Liver (tissue), 3 donors: ENCODE data around the gene RHOD.

ENCODE experiments used
- EGR1 ChIP-seq, 2 donors: IDR thresholded peaks; 2 replicates each; pipeline ENCODE4 v1.6.1; 2016 to 2018; ENCODE audit warnings: antibody characterized with exemption in 2 of 2, low read depth in 2 of 2
- HNF4A ChIP-seq, 2 donors: conservative IDR thresholded peaks; 2 replicates each; pipeline ENCODE4 v1.6.1; 2016; ENCODE audit warnings: antibody characterized with exemption in 2 of 2, mild to moderate bottlenecking in 2 of 2
- JUND ChIP-seq, 2 donors: IDR thresholded peaks; 2 replicates each; pipeline ENCODE4 v1.6.1; 2016; ENCODE audit warnings: antibody characterized with exemption in 2 of 2
- RAD21 ChIP-seq, 2 donors: IDR thresholded peaks; 2 replicates each; pipeline ENCODE4 v1.6.1; 2016; ENCODE audit warnings: antibody characterized with exemption in 2 of 2, mild to moderate bottlenecking in 2 of 2
- SP1 ChIP-seq: IDR thresholded peaks from 2 replicates; pipeline ENCODE4 v1.6.1; 2018; ENCODE audit warnings: antibody characterized with exemption, mild to moderate bottlenecking
- TAF1 ChIP-seq: conservative IDR thresholded peaks from 2 replicates; pipeline ENCODE4 v1.6.1; 2016; ENCODE audit warnings: antibody characterized with exemption, mild to moderate bottlenecking
- YY1 ChIP-seq: IDR thresholded peaks from 2 replicates; pipeline ENCODE4 v1.6.1; 2016; ENCODE audit warnings: antibody characterized with exemption, mild to moderate bottlenecking
- TF ChIP-seq, protein P1 (sequence below): fragments of 150-350 bp; IDR thresholded peaks from 2 replicates; pipeline ENCODE4 v1.5.1; 2017; ENCODE audit warnings: improper control_type of control experiment, low read depth, low read length; ENCODE audit not compliant: missing input control
- TF ChIP-seq, protein P2 (sequence below): IDR thresholded peaks from 2 replicates; pipeline ENCODE4 v1.6.1; 2016; ENCODE audit warnings: antibody characterized with exemption
- TF ChIP-seq, protein P3 (sequence below): IDR thresholded peaks from 2 replicates; pipeline ENCODE4 v1.6.1; 2016; ENCODE audit warnings: antibody characterized with exemption, mild to moderate bottlenecking
- TF ChIP-seq, protein P4 (sequence below): IDR thresholded peaks from 2 replicates; pipeline ENCODE4 v1.6.1; 2016; ENCODE audit warnings: antibody characterized with exemption
- donor health status: healthy.
- donor health status: healthy.

DNA sequence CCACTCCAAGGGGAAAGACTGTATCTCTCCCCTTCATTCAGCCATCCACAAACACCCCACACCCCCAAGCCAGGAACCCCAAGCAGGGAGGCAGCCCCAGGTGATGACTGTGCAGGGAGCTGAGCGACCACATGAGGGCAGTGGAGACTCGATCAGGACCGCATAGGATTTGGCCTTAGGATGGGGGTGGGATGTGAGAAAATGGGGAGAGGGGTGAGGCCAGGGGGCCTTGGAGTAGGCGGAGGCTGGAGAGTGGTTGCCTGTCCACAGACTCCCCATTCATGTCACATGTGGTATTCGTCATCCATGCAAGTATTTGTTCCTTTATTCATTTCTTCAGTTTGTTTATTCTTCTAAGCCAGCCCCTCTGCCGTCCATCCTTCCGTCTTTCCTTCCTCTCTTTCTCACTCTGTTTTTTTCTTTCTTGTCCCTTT lies 2.7 kb upstream of the RHOD start:
- TF ChIP-seq, protein P1, sequence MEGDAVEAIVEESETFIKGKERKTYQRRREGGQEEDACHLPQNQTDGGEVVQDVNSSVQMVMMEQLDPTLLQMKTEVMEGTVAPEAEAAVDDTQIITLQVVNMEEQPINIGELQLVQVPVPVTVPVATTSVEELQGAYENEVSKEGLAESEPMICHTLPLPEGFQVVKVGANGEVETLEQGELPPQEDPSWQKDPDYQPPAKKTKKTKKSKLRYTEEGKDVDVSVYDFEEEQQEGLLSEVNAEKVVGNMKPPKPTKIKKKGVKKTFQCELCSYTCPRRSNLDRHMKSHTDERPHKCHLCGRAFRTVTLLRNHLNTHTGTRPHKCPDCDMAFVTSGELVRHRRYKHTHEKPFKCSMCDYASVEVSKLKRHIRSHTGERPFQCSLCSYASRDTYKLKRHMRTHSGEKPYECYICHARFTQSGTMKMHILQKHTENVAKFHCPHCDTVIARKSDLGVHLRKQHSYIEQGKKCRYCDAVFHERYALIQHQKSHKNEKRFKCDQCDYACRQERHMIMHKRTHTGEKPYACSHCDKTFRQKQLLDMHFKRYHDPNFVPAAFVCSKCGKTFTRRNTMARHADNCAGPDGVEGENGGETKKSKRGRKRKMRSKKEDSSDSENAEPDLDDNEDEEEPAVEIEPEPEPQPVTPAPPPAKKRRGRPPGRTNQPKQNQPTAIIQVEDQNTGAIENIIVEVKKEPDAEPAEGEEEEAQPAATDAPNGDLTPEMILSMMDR, result peak; percentile 66
- TF ChIP-seq, protein P2, sequence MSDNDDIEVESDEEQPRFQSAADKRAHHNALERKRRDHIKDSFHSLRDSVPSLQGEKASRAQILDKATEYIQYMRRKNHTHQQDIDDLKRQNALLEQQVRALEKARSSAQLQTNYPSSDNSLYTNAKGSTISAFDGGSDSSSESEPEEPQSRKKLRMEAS, result no peak
- TF ChIP-seq, protein P3, sequence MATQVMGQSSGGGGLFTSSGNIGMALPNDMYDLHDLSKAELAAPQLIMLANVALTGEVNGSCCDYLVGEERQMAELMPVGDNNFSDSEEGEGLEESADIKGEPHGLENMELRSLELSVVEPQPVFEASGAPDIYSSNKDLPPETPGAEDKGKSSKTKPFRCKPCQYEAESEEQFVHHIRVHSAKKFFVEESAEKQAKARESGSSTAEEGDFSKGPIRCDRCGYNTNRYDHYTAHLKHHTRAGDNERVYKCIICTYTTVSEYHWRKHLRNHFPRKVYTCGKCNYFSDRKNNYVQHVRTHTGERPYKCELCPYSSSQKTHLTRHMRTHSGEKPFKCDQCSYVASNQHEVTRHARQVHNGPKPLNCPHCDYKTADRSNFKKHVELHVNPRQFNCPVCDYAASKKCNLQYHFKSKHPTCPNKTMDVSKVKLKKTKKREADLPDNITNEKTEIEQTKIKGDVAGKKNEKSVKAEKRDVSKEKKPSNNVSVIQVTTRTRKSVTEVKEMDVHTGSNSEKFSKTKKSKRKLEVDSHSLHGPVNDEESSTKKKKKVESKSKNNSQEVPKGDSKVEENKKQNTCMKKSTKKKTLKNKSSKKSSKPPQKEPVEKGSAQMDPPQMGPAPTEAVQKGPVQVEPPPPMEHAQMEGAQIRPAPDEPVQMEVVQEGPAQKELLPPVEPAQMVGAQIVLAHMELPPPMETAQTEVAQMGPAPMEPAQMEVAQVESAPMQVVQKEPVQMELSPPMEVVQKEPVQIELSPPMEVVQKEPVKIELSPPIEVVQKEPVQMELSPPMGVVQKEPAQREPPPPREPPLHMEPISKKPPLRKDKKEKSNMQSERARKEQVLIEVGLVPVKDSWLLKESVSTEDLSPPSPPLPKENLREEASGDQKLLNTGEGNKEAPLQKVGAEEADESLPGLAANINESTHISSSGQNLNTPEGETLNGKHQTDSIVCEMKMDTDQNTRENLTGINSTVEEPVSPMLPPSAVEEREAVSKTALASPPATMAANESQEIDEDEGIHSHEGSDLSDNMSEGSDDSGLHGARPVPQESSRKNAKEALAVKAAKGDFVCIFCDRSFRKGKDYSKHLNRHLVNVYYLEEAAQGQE, result no peak
- no peak for TF ChIP-seq EGR1 (IDR thresholded peaks at IDR 0.05; ENCODE audit: low read depth in 2 of 2)
- no peak for TF ChIP-seq SP1
- no peak for TF ChIP-seq HNF4A (conservative IDR thresholded peaks at IDR 0.05)
- TF ChIP-seq YY1, result no peak
- TF ChIP-seq RAD21 (IDR thresholded peaks at IDR 0.05), result peak; percentile 75 to 83
- no peak for TF ChIP-seq JUND (IDR thresholded peaks at IDR 0.05)
- TF ChIP-seq, protein P4, sequence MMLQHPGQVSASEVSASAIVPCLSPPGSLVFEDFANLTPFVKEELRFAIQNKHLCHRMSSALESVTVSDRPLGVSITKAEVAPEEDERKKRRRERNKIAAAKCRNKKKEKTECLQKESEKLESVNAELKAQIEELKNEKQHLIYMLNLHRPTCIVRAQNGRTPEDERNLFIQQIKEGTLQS, result no peak
- no peak for TF ChIP-seq TAF1
